HepG2 (cell line): Measurements from ENCODE around the gene PLCL2. TPM values are rescaled to one million over a fixed set of nuclear protein-coding genes. Genes with fewer than 3 reads are reported as not detected.

ENCODE experiments used
- ATF1 ChIP-seq: IDR thresholded peaks from 2 replicates; pipeline ENCODE4 v1.6.1; 2016; ENCODE audit warnings: mild to moderate bottlenecking, control low read depth
- MIXL1 ChIP-seq: IDR thresholded peaks from 2 replicates; pipeline ENCODE4 v1.6.1; 2016
- SMAD3 ChIP-seq: sonication (generic); formaldehyde crosslinking; IDR thresholded peaks from 2 replicates; pipeline ENCODE4 v1.4.0; 2020; ENCODE audit warnings: missing genetic modification reagents
- YY1 ChIP-seq: IDR thresholded peaks from 2 replicates; pipeline ENCODE4 v1.6.1; 2011; ENCODE audit warnings: low read length, low read depth, moderate library complexity, mild to moderate bottlenecking; ENCODE audit not compliant: insufficient read depth, insufficient replicate concordance
- ZBTB7B ChIP-seq: sonication (generic); formaldehyde crosslinking; IDR thresholded peaks from 2 replicates; pipeline ENCODE4 v1.4.0; 2020; ENCODE audit warnings: missing genetic modification reagents
- ZNF282 ChIP-seq: fragments of 450-650 bp; IDR thresholded peaks from 2 replicates; pipeline ENCODE4 v1.6.1; 2018; ENCODE audit not compliant: partially characterized antibody
- ZNF646 ChIP-seq: sonication (generic); formaldehyde crosslinking; IDR thresholded peaks from 2 replicates; pipeline ENCODE4 v1.9.0; 2021; ENCODE audit warnings: mild to moderate bottlenecking, missing genetic modification reagents
- ZNF768 ChIP-seq: sonication (generic); formaldehyde crosslinking; IDR thresholded peaks from 2 replicates; pipeline ENCODE4 v1.4.0; 2020; ENCODE audit warnings: missing genetic modification reagents
- polyA plus RNA-seq, 8 experiments: library from polyadenylated mRNA; depleted of rRNA in 3 of 8; stranded (reverse) in 7 of 8; unstranded in 1 of 8; fragments of >200 nt; fragmentation: Illumina TruSeq in 4 of 8; extraction: Trizol in 4 of 8; gene quantifications; 2 replicates each; pipeline versions ENCODE4 v1.2.1 to v1.2.3, GENCODE V29; 2011 to 2016; ENCODE audit warnings: low read depth in 4 of 8, missing spikeins in 1 of 8, mixed read lengths in 1 of 8; ENCODE audit not compliant: insufficient read depth in 1 of 8
- total RNA-seq, 5 experiments: library from RNA; depleted of rRNA; stranded (reverse); fragments of >200 nt; fragmentation: Illumina TruSeq; extraction: Trizol; gene quantifications; 2 replicates each; pipeline ENCODE4 v1.2.3, GENCODE V29; 2016; ENCODE audit warnings: low read depth in 1 of 5
- TF ChIP-seq, protein P1 (sequence below): sonication (generic); formaldehyde crosslinking; conservative IDR thresholded peaks from 2 replicates; pipeline ENCODE4 v1.4.0; 2020; ENCODE audit warnings: missing genetic modification reagents
- TF ChIP-seq, protein P2 (sequence below): sonication (generic); formaldehyde crosslinking; IDR thresholded peaks from 2 replicates; pipeline ENCODE4 v1.4.0; 2020; ENCODE audit warnings: mild to moderate bottlenecking, missing genetic modification reagents

PLCL2 gene
- total and polyA plus RNA-seq, 2 of the 13 experiments (the other 11 are each of a cell fraction or from before 2014, with no cell fraction given), result not detected

GRCh38 chr3:16936233-16936632, 51.5 kb downstream of the PLCL2 start (continued):
- TF ChIP-seq YY1 (no peak), ATF1 (CRISPR knock-in tag) (no peak), ZNF646 (no peak), SMAD3 (CRISPR knock-in tag) (no peak), ZNF282 (no peak), ZBTB7B (CRISPR knock-in tag) (no peak), ZNF768 (CRISPR knock-in tag) (no peak), MIXL1 (CRISPR knock-in tag) (no peak)
- TF ChIP-seq, protein P1, sequence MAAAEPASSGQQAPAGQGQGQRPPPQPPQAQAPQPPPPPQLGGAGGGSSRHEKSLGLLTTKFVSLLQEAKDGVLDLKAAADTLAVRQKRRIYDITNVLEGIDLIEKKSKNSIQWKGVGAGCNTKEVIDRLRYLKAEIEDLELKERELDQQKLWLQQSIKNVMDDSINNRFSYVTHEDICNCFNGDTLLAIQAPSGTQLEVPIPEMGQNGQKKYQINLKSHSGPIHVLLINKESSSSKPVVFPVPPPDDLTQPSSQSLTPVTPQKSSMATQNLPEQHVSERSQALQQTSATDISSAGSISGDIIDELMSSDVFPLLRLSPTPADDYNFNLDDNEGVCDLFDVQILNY (CRISPR knock-in tag), result no peak
- TF ChIP-seq, protein P2, sequence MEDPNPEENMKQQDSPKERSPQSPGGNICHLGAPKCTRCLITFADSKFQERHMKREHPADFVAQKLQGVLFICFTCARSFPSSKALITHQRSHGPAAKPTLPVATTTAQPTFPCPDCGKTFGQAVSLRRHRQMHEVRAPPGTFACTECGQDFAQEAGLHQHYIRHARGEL (CRISPR knock-in tag), result no peak
